Activated naive CD8-positive, alpha-beta T cell treated with anti-CD3 and anti-CD28 coated beads, Interleukin-2, amount 10 ng/mL, durations not matched to agents 7 days and 5 days (primary cell): ENCODE results near the gene RUNX3. TPM values are rescaled to one million over a fixed set of nuclear protein-coding genes. Genes with fewer than 3 reads are reported as not detected.

Experiments
- ATAC-seq: fragments of 150-1000 bp; cut with Tn5 transposase; one replicate; pipeline ENCODE4 v1.10.0; 2021; ENCODE audit warnings: low read depth, moderate library complexity
- POLR2A ChIA-PET: fragments of 350-600 bp; sonication (Branson Sonifier 250); formaldehyde crosslinking; loops from one replicate; lab custom pipeline; 2021; ENCODE audit warnings: antibody characterized with exemption; lab: Charles Lee
- DNase-seq: peaks from one replicate; pipeline ENCODE4 v3.0.0; 2021
- H3K27ac Mint-ChIP-seq: one replicate; pipeline ENCODE4 v1.8.0; 2022; ENCODE audit warnings: mild to moderate bottlenecking, mixed read lengths
- H3K27me3 Mint-ChIP-seq: one replicate; pipeline ENCODE4 v1.8.0; 2022; ENCODE audit warnings: mild to moderate bottlenecking, moderate library complexity, mixed read lengths
- H3K36me3 Mint-ChIP-seq: one replicate; pipeline ENCODE4 v1.8.0; 2021; ENCODE audit warnings: mild to moderate bottlenecking, mixed read lengths
- H3K4me1 Mint-ChIP-seq: one replicate; pipeline ENCODE4 v1.8.0; 2021; ENCODE audit warnings: mixed read lengths
- H3K4me3 Mint-ChIP-seq: one replicate; pipeline ENCODE4 v1.8.0; 2022; ENCODE audit warnings: mild to moderate bottlenecking, moderate library complexity, mixed read lengths
- H3K9me3 Mint-ChIP-seq: one replicate; pipeline ENCODE4 v1.8.0; 2021; ENCODE audit warnings: mixed read lengths
- total RNA-seq, 2 experiments: library from RNA; stranded (reverse); gene quantifications; one replicate each; pipeline ENCODE4 v1.2.3, GENCODE V29; 2021

The RUNX3 gene
- total RNA-seq, 2 experiments from 2014 or later = 172 TPM

GRCh38 chr1:24903560-24903954 lies 26.5 kb downstream of the RUNX3 start:
- Mint-ChIP-seq H3K4me3 (no peak overlapping the region), H3K27ac (no peak overlapping the region), H3K9me3 (no peaks in the 10 kb centered on the region), H3K4me1 (peaks cover 11% of the 10 kb centered on the region), H3K36me3 (peaks cover 23% of the 10 kb centered on the region), H3K27me3 (no peaks in the 10 kb centered on the region)
- POLR2A ChIA-PET = interaction anchor here (0.6 kb wide), 1 partner anchor 144 kb away, joined by 3 read pairs; no protein-coding TSS in a partner anchor
- ATAC-seq (no peak), DNase-seq (peak; percentile 25)

GRCh38 chr1:24903011-24903461 lies 27.0 kb downstream of the RUNX3 start:
- DNase-seq (peak; percentile 35), ATAC-seq (no peak)
- H3K4me3 Mint-ChIP-seq = no peak overlapping the region
- POLR2A ChIA-PET = interaction anchor here (0.6 to 0.7 kb wide), 2 partner anchors 143 to 196 kb away, joined by 3 read pairs; no protein-coding TSS in a partner anchor
- H3K27me3 Mint-ChIP-seq = no peaks in the 10 kb centered on the region
- H3K36me3 Mint-ChIP-seq = peaks cover 18% of the 10 kb centered on the region
- H3K4me1 Mint-ChIP-seq = peaks cover 15% of the 10 kb centered on the region
- no peaks in the 10 kb centered on the region for H3K9me3 Mint-ChIP-seq
- H3K27ac Mint-ChIP-seq = no peak overlapping the region

GRCh38 chr1:24902471-24902891 lies 27.6 kb downstream of the RUNX3 start:
- no peak for ATAC-seq
- DNase-seq = peak; percentile 33
- POLR2A ChIA-PET = interaction anchor here (0.7 kb wide), 1 partner anchor 197 kb away, joined by 3 read pairs; no protein-coding TSS in a partner anchor
- H3K9me3 Mint-ChIP-seq = no peaks in the 10 kb centered on the region
- H3K4me1 Mint-ChIP-seq = peaks cover 16% of the 10 kb centered on the region
- peaks cover 12% of the 10 kb centered on the region for H3K36me3 Mint-ChIP-seq
- no peak overlapping the region for H3K4me3 Mint-ChIP-seq
- H3K27me3 Mint-ChIP-seq = no peaks in the 10 kb centered on the region
- no peak overlapping the region for H3K27ac Mint-ChIP-seq

- peak; percentile 32 for DNase-seq
- ATAC-seq = no peak
- POLR2A ChIA-PET = interaction anchor here (0.6 kb wide), 1 partner anchor 74 kb away, joined by 3 read pairs; no protein-coding TSS in a partner anchor
These were observed 28.1 kb downstream of the RUNX3 start for GRCh38 chr1:24901791-24902470.

GRCh38 chr1:24900985-24901781 lies 28.9 kb downstream of the RUNX3 start:
- Mint-ChIP-seq H3K4me3 (no peak overlapping the region), H3K4me1 (peaks cover 17% of the 10 kb centered on the region), H3K27ac (no peak overlapping the region), H3K36me3 (peaks cover 12% of the 10 kb centered on the region), H3K27me3 (peaks cover 3% of the 10 kb centered on the region), H3K9me3 (no peaks in the 10 kb centered on the region)
- POLR2A ChIA-PET = interaction anchor here (0.6 to 1.0 kb wide), 3 partner anchors 10 to 121 kb away, joined by 3 to 6 read pairs (median 3); no protein-coding TSS in a partner anchor
- ATAC-seq (no peak), DNase-seq (no peak)

More at GRCh38 chr1:24901791-24902470, 28.1 kb downstream of the RUNX3 start:
- Mint-ChIP-seq H3K4me1 (peaks cover 16% of the 10 kb centered on the region), H3K36me3 (peaks cover 10% of the 10 kb centered on the region), H3K27ac (no peak overlapping the region), H3K27me3 (no peaks in the 10 kb centered on the region), H3K9me3 (no peaks in the 10 kb centered on the region), H3K4me3 (no peak overlapping the region)

GRCh38 chr1:24900486-24900849 lies 29.6 kb downstream of the RUNX3 start:
- POLR2A ChIA-PET = interaction anchor here (0.7 to 1.0 kb wide), 2 partner anchors 11 to 122 kb away, joined by 3 to 6 read pairs; no protein-coding TSS in a partner anchor
- H3K27ac Mint-ChIP-seq = peak overlapping the region; percentile 79
- ATAC-seq (no peak), DNase-seq (peak; percentile 33)
- H3K9me3 Mint-ChIP-seq = no peaks in the 10 kb centered on the region
- H3K36me3 Mint-ChIP-seq = peaks cover 12% of the 10 kb centered on the region
- no peak overlapping the region for H3K4me3 Mint-ChIP-seq
- peaks cover 4% of the 10 kb centered on the region for H3K27me3 Mint-ChIP-seq
- H3K4me1 Mint-ChIP-seq = peaks cover 18% of the 10 kb centered on the region

- ATAC-seq (peak; percentile 9), DNase-seq (no peak)
- Mint-ChIP-seq H3K27ac (peak overlapping the region; percentile 79), H3K9me3 (no peaks in the 10 kb centered on the region), H3K36me3 (peaks cover 12% of the 10 kb centered on the region), H3K27me3 (peaks cover 5% of the 10 kb centered on the region), H3K4me3 (no peak overlapping the region), H3K4me1 (peaks cover 18% of the 10 kb centered on the region)
- POLR2A ChIA-PET = interaction anchor here (0.6 to 1.0 kb wide), 3 partner anchors 11 to 330 kb away, joined by 3 to 6 read pairs (median 4); no protein-coding TSS in a partner anchor
These were observed 30.2 kb downstream of the RUNX3 start for GRCh38 chr1:24899581-24900485.

- H3K27me3 Mint-ChIP-seq = peaks cover 5% of the 10 kb centered on the region
- POLR2A ChIA-PET = interaction anchor here (0.6 to 1.8 kb wide), 2 partner anchors 51 to 331 kb away, joined by 4 read pairs; no protein-coding TSS in a partner anchor
- H3K4me3 Mint-ChIP-seq = peak overlapping the region; percentile 13
- peak overlapping the region; percentile 79 for H3K27ac Mint-ChIP-seq
- H3K36me3 Mint-ChIP-seq = peaks cover 12% of the 10 kb centered on the region
- H3K9me3 Mint-ChIP-seq = no peaks in the 10 kb centered on the region
- ATAC-seq = peak; percentile 8
- H3K4me1 Mint-ChIP-seq = peaks cover 18% of the 10 kb centered on the region
- DNase-seq = peak; percentile 45
These were observed 31.1 kb downstream of the RUNX3 start for GRCh38 chr1:24898909-24899439.

GRCh38 chr1:24898152-24898908 lies 31.7 kb downstream of the RUNX3 start:
- Mint-ChIP-seq H3K4me3 (peak overlapping the region; percentile 35), H3K27ac (peak overlapping the region; percentile 79), H3K27me3 (peaks cover 5% of the 10 kb centered on the region), H3K36me3 (peaks cover 13% of the 10 kb centered on the region), H3K4me1 (peaks cover 18% of the 10 kb centered on the region), H3K9me3 (no peaks in the 10 kb centered on the region)
- POLR2A ChIA-PET = interaction anchor here (0.6 to 1.8 kb wide), 2 partner anchors 26 to 50 kb away, joined by 3 to 4 read pairs; no protein-coding TSS in a partner anchor
- ATAC-seq (peak; percentile 40), DNase-seq (peak; percentile 72)

- Mint-ChIP-seq H3K4me3 (no peak overlapping the region), H3K4me1 (peaks cover 18% of the 10 kb centered on the region), H3K27me3 (peaks cover 5% of the 10 kb centered on the region), H3K27ac (no peak overlapping the region), H3K36me3 (peaks cover 20% of the 10 kb centered on the region), H3K9me3 (peaks cover 7% of the 10 kb centered on the region)
- DNase-seq (peak; percentile 38), ATAC-seq (peak; percentile 22)
- POLR2A ChIA-PET = interaction anchor here (0.8 to 1.8 kb wide), 3 partner anchors 50 to 198 kb away, joined by 3 to 5 read pairs (median 4); no protein-coding TSS in a partner anchor
These were observed 32.6 kb downstream of the RUNX3 start for GRCh38 chr1:24897263-24898151.
